Ishikawa (cell line): ENCODE measurements around the gene DOCK3.

Experiments used
- CEBPB ChIP-seq: IDR thresholded peaks from 2 replicates; pipeline ENCODE4 v1.6.1; 2012
- CREB1 ChIP-seq: IDR thresholded peaks from 2 replicates; pipeline ENCODE4 v1.6.1; 2012; ENCODE audit warnings: low read depth
- MAX ChIP-seq: IDR thresholded peaks from 2 replicates; pipeline ENCODE4 v1.6.1; 2012
- RAD21 ChIP-seq: IDR thresholded peaks from 2 replicates; pipeline ENCODE4 v1.6.1; 2012; ENCODE audit warnings: low read depth
- REST ChIP-seq: IDR thresholded peaks from 2 replicates; pipeline ENCODE4 v1.6.1; 2012; ENCODE audit warnings: low read depth, mild to moderate bottlenecking
- TCF12 ChIP-seq: IDR thresholded peaks from 2 replicates; pipeline ENCODE4 v1.6.1; 2012; ENCODE audit warnings: low read depth
- TEAD4 ChIP-seq: IDR thresholded peaks from 2 replicates; pipeline ENCODE4 v1.6.1; 2012
- YY1 ChIP-seq: IDR thresholded peaks from 2 replicates; pipeline ENCODE4 v1.6.1; 2012; ENCODE audit warnings: low read depth
- ZBTB7A ChIP-seq: IDR thresholded peaks from 2 replicates; pipeline ENCODE4 v1.6.1; 2012; ENCODE audit warnings: low read depth

GRCh38 chr3:51333021-51333420 lies 658.3 kb downstream of the DOCK3 start:
- TF ChIP-seq CREB1 (no peak), ZBTB7A (no peak), MAX (no peak), REST (no peak), TCF12 (no peak), RAD21 (no peak), CEBPB (no peak), YY1 (no peak), TEAD4 (no peak)
